ENCODE data around the gene CAMK2A.
"Not testable (repeated sequence)": the region's sequence is repeated elsewhere in the genome, so short reads cannot be mapped to it uniquely, and the experiment has no call there.

CAMK2A gene

GRCh38 chr5:150238646-150239045 lies 50.9 kb downstream of the CAMK2A start:
- H3K4me1 ChIP-seq (ENCODE audit: control insufficient read depth in 1 of 2, insufficient read depth in 2 of 2, low read length in 2 of 2): no peaks in the 10 kb centered on the region
- H3K9ac ChIP-seq (ENCODE audit: low read depth in 1 of 2, low read length in 2 of 2): no peak overlapping the region
- H3K4me3 ChIP-seq (ENCODE audit: low read depth in 1 of 2, low read length in 2 of 2): no peak overlapping the region
- no peak overlapping the region for H3K27ac ChIP-seq (ENCODE audit: low read depth, low read length)
- no peaks in the 10 kb centered on the region for H3K27me3 ChIP-seq (ENCODE audit: control insufficient read depth in 1 of 2, insufficient read depth in 2 of 2, low read length in 2 of 2)
- H3K36me3 ChIP-seq (ENCODE audit: control insufficient read depth in 1 of 2, insufficient read depth in 2 of 2, low read length in 2 of 2): no peaks in the 10 kb centered on the region
- no peaks in the 10 kb centered on the region for H3K9me3 ChIP-seq (ENCODE audit: control insufficient read depth in 1 of 2, low read length in 2 of 2)

GRCh38 chr5:150236981-150237754 lies 52.4 kb downstream of the CAMK2A start:
- Histone ChIP-seq H3K4me3 (ENCODE audit: low read depth in 1 of 2, low read length in 2 of 2) (no peak overlapping the region), H3K27me3 (ENCODE audit: control insufficient read depth in 1 of 2, insufficient read depth in 2 of 2, low read length in 2 of 2) (no peaks in the 10 kb centered on the region), H3K36me3 (ENCODE audit: control insufficient read depth in 1 of 2, insufficient read depth in 2 of 2, low read length in 2 of 2) (no peaks in the 10 kb centered on the region), H3K9me3 (ENCODE audit: control insufficient read depth in 1 of 2, low read length in 2 of 2) (no peaks in the 10 kb centered on the region), H3K4me1 (ENCODE audit: control insufficient read depth in 1 of 2, insufficient read depth in 2 of 2, low read length in 2 of 2) (no peaks in the 10 kb centered on the region), H3K27ac (ENCODE audit: low read depth, low read length) (no peak overlapping the region), H3K9ac (ENCODE audit: low read depth in 1 of 2, low read length in 2 of 2) (no peak overlapping the region)

GRCh38 chr5:150236313-150236712 lies 53.3 kb downstream of the CAMK2A start:
- Histone ChIP-seq H3K9ac (ENCODE audit: low read depth in 1 of 2, low read length in 2 of 2) (no peak overlapping the region), H3K27me3 (ENCODE audit: control insufficient read depth in 1 of 2, insufficient read depth in 2 of 2, low read length in 2 of 2) (no peaks in the 10 kb centered on the region), H3K9me3 (ENCODE audit: control insufficient read depth in 1 of 2, low read length in 2 of 2) (no peaks in the 10 kb centered on the region), H3K27ac (ENCODE audit: low read depth, low read length) (no peak overlapping the region), H3K36me3 (ENCODE audit: control insufficient read depth in 1 of 2, insufficient read depth in 2 of 2, low read length in 2 of 2) (no peaks in the 10 kb centered on the region), H3K4me3 (ENCODE audit: low read depth in 1 of 2, low read length in 2 of 2) (no peak overlapping the region), H3K4me1 (ENCODE audit: control insufficient read depth in 1 of 2, insufficient read depth in 2 of 2, low read length in 2 of 2) (no peaks in the 10 kb centered on the region)

GRCh38 chr5:150235500-150235854 lies 54.1 kb downstream of the CAMK2A start:
- H3K27ac ChIP-seq (ENCODE audit: low read depth, low read length): no peak overlapping the region
- H3K4me3 ChIP-seq (ENCODE audit: low read depth in 1 of 2, low read length in 2 of 2): no peak overlapping the region
- no peaks in the 10 kb centered on the region for H3K4me1 ChIP-seq (ENCODE audit: control insufficient read depth in 1 of 2, insufficient read depth in 2 of 2, low read length in 2 of 2)
- H3K9me3 ChIP-seq (ENCODE audit: control insufficient read depth in 1 of 2, low read length in 2 of 2): no peaks in the 10 kb centered on the region
- H3K27me3 ChIP-seq (ENCODE audit: control insufficient read depth in 1 of 2, insufficient read depth in 2 of 2, low read length in 2 of 2): no peaks in the 10 kb centered on the region
- no peak overlapping the region for H3K9ac ChIP-seq (ENCODE audit: low read depth in 1 of 2, low read length in 2 of 2)
- no peaks in the 10 kb centered on the region for H3K36me3 ChIP-seq (ENCODE audit: control insufficient read depth in 1 of 2, insufficient read depth in 2 of 2, low read length in 2 of 2)

GRCh38 chr5:150234576-150235499 lies 54.7 kb downstream of the CAMK2A start:
- Histone ChIP-seq H3K27me3 (ENCODE audit: control insufficient read depth in 1 of 2, insufficient read depth in 2 of 2, low read length in 2 of 2) (no peaks in the 10 kb centered on the region), H3K9ac (ENCODE audit: low read depth in 1 of 2, low read length in 2 of 2) (no peak overlapping the region), H3K27ac (ENCODE audit: low read depth, low read length) (no peak overlapping the region), H3K9me3 (ENCODE audit: control insufficient read depth in 1 of 2, low read length in 2 of 2) (no peaks in the 10 kb centered on the region), H3K36me3 (ENCODE audit: control insufficient read depth in 1 of 2, insufficient read depth in 2 of 2, low read length in 2 of 2) (no peaks in the 10 kb centered on the region), H3K4me3 (ENCODE audit: low read depth in 1 of 2, low read length in 2 of 2) (no peak overlapping the region), H3K4me1 (ENCODE audit: control insufficient read depth in 1 of 2, insufficient read depth in 2 of 2, low read length in 2 of 2) (no peaks in the 10 kb centered on the region)

GRCh38 chr5:150233706-150234105 lies 55.9 kb downstream of the CAMK2A start:
- not testable (repeated sequence) for H3K27me3 ChIP-seq (ENCODE audit: control insufficient read depth in 1 of 2, insufficient read depth in 2 of 2, low read length in 2 of 2); H3K9ac ChIP-seq (ENCODE audit: low read depth in 1 of 2, low read length in 2 of 2); H3K9me3 ChIP-seq (ENCODE audit: control insufficient read depth in 1 of 2, low read length in 2 of 2); H3K36me3 ChIP-seq (ENCODE audit: control insufficient read depth in 1 of 2, insufficient read depth in 2 of 2, low read length in 2 of 2); H3K27ac ChIP-seq (ENCODE audit: low read depth, low read length); H3K4me1 ChIP-seq (ENCODE audit: control insufficient read depth in 1 of 2, insufficient read depth in 2 of 2, low read length in 2 of 2); H3K4me3 ChIP-seq (ENCODE audit: low read depth in 1 of 2, low read length in 2 of 2)

GRCh38 chr5:150230842-150231241 lies 58.7 kb downstream of the CAMK2A start:
- Histone ChIP-seq H3K4me1 (ENCODE audit: control insufficient read depth in 1 of 2, insufficient read depth in 2 of 2, low read length in 2 of 2) (no peaks in the 10 kb centered on the region), H3K36me3 (ENCODE audit: control insufficient read depth in 1 of 2, insufficient read depth in 2 of 2, low read length in 2 of 2) (no peaks in the 10 kb centered on the region), H3K9ac (ENCODE audit: low read depth in 1 of 2, low read length in 2 of 2) (no peak overlapping the region), H3K9me3 (ENCODE audit: control insufficient read depth in 1 of 2, low read length in 2 of 2) (no peaks in the 10 kb centered on the region), H3K27me3 (ENCODE audit: control insufficient read depth in 1 of 2, insufficient read depth in 2 of 2, low read length in 2 of 2) (no peaks in the 10 kb centered on the region), H3K4me3 (ENCODE audit: low read depth in 1 of 2, low read length in 2 of 2) (no peak overlapping the region), H3K27ac (ENCODE audit: low read depth, low read length) (no peak overlapping the region)

GRCh38 chr5:150229571-150229970 lies 60.0 kb downstream of the CAMK2A start:
- no peak overlapping the region for H3K4me3 ChIP-seq (ENCODE audit: low read depth in 1 of 2, low read length in 2 of 2)
- no peaks in the 10 kb centered on the region for H3K36me3 ChIP-seq (ENCODE audit: control insufficient read depth in 1 of 2, insufficient read depth in 2 of 2, low read length in 2 of 2)
- no peak overlapping the region for H3K9ac ChIP-seq (ENCODE audit: low read depth in 1 of 2, low read length in 2 of 2)
- no peaks in the 10 kb centered on the region for H3K27me3 ChIP-seq (ENCODE audit: control insufficient read depth in 1 of 2, insufficient read depth in 2 of 2, low read length in 2 of 2)
- no peaks in the 10 kb centered on the region for H3K9me3 ChIP-seq (ENCODE audit: control insufficient read depth in 1 of 2, low read length in 2 of 2)
- H3K4me1 ChIP-seq (ENCODE audit: control insufficient read depth in 1 of 2, insufficient read depth in 2 of 2, low read length in 2 of 2): no peaks in the 10 kb centered on the region
- no peak overlapping the region for H3K27ac ChIP-seq (ENCODE audit: low read depth, low read length)

- Histone ChIP-seq H3K9me3 (ENCODE audit: control insufficient read depth in 1 of 2, low read length in 2 of 2) (no peaks in the 10 kb centered on the region), H3K27ac (ENCODE audit: low read depth, low read length) (no peak overlapping the region), H3K9ac (ENCODE audit: low read depth in 1 of 2, low read length in 2 of 2) (no peak overlapping the region), H3K36me3 (ENCODE audit: control insufficient read depth in 1 of 2, insufficient read depth in 2 of 2, low read length in 2 of 2) (no peaks in the 10 kb centered on the region), H3K4me3 (ENCODE audit: low read depth in 1 of 2, low read length in 2 of 2) (no peak overlapping the region), H3K27me3 (ENCODE audit: control insufficient read depth in 1 of 2, insufficient read depth in 2 of 2, low read length in 2 of 2) (no peaks in the 10 kb centered on the region), H3K4me1 (ENCODE audit: control insufficient read depth in 1 of 2, insufficient read depth in 2 of 2, low read length in 2 of 2) (no peaks in the 10 kb centered on the region)
Observed at GRCh38 chr5:150227606-150228273, 61.8 kb downstream of the CAMK2A start.

- Histone ChIP-seq H3K4me3 (ENCODE audit: low read depth in 1 of 2, low read length in 2 of 2) (no peak overlapping the region), H3K27ac (ENCODE audit: low read depth, low read length) (no peak overlapping the region), H3K36me3 (ENCODE audit: control insufficient read depth in 1 of 2, insufficient read depth in 2 of 2, low read length in 2 of 2) (no peaks in the 10 kb centered on the region), H3K9ac (ENCODE audit: low read depth in 1 of 2, low read length in 2 of 2) (no peak overlapping the region), H3K27me3 (ENCODE audit: control insufficient read depth in 1 of 2, insufficient read depth in 2 of 2, low read length in 2 of 2) (no peaks in the 10 kb centered on the region), H3K4me1 (ENCODE audit: control insufficient read depth in 1 of 2, insufficient read depth in 2 of 2, low read length in 2 of 2) (no peaks in the 10 kb centered on the region), H3K9me3 (ENCODE audit: control insufficient read depth in 1 of 2, low read length in 2 of 2) (no peaks in the 10 kb centered on the region)
Observed at GRCh38 chr5:150227036-150227435, 62.5 kb downstream of the CAMK2A start.

Data from duodenal mucosa (tissue), 2 donors.